ENCODE results near the gene CLNK.

The CLNK gene

GRCh38 chr4:10697086-10697485, 12.5 kb upstream of the CLNK start:
- H3K36me3 ChIP-seq (ENCODE audit: insufficient read depth, low read length) = no peaks in the 10 kb centered on the region
- H3K4me1 ChIP-seq (ENCODE audit: insufficient read depth, low read length, severe bottlenecking) = no peaks in the 10 kb centered on the region
- no peaks in the 10 kb centered on the region for H4K20me1 ChIP-seq (ENCODE audit: insufficient read depth, low read length)
- H3K9me3 ChIP-seq (ENCODE audit: low read length) = no peaks in the 10 kb centered on the region
- no peaks in the 10 kb centered on the region for H3K27me3 ChIP-seq (ENCODE audit: insufficient read depth, low read length)
- no peaks in the 10 kb centered on the region for H3K9me2 ChIP-seq (ENCODE audit: low read depth, low read length)
- no peak overlapping the region for H3K9ac ChIP-seq (ENCODE audit: low read length)
- no peaks in the 10 kb centered on the region for H3K79me2 ChIP-seq (ENCODE audit: insufficient read depth, low read length)
- no peak overlapping the region for H2AFZ ChIP-seq (ENCODE audit: low read length)
- no peaks in the 10 kb centered on the region for H3F3A ChIP-seq (ENCODE audit: insufficient read depth, low read length)
- H3K4me2 ChIP-seq (ENCODE audit: low read length) = no peak overlapping the region
- H3K27ac ChIP-seq (ENCODE audit: low read depth, low read length, poor library complexity, severe bottlenecking) = no peak overlapping the region
- no peak overlapping the region for H3K4me3 ChIP-seq (ENCODE audit: low read depth, low read length, poor library complexity, severe bottlenecking)
- TF ChIP-seq EZH2 (IDR thresholded peaks at IDR 0.05; ENCODE audit: borderline replicate concordance, low read length) (no peak), CTCF (IDR thresholded peaks at IDR 0.05; ENCODE audit: low read length) (no peak)

GRCh38 chr4:10696253-10696652, 11.7 kb upstream of the CLNK start:
- H3K4me2 ChIP-seq (ENCODE audit: low read length) = no peak overlapping the region
- no peak overlapping the region for H3K9ac ChIP-seq (ENCODE audit: low read length)
- H3K4me3 ChIP-seq (ENCODE audit: low read depth, low read length, poor library complexity, severe bottlenecking) = no peak overlapping the region
- H3K36me3 ChIP-seq (ENCODE audit: insufficient read depth, low read length) = no peaks in the 10 kb centered on the region
- H3K9me2 ChIP-seq (ENCODE audit: low read depth, low read length) = no peaks in the 10 kb centered on the region
- H3K79me2 ChIP-seq (ENCODE audit: insufficient read depth, low read length) = no peaks in the 10 kb centered on the region
- no peak for TF ChIP-seq CTCF (IDR thresholded peaks at IDR 0.05; ENCODE audit: low read length)
- TF ChIP-seq EZH2 (IDR thresholded peaks at IDR 0.05; ENCODE audit: borderline replicate concordance, low read length) = no peak
- no peaks in the 10 kb centered on the region for H3K4me1 ChIP-seq (ENCODE audit: insufficient read depth, low read length, severe bottlenecking)
- no peaks in the 10 kb centered on the region for H3F3A ChIP-seq (ENCODE audit: insufficient read depth, low read length)
- H4K20me1 ChIP-seq (ENCODE audit: insufficient read depth, low read length) = no peaks in the 10 kb centered on the region
- no peak overlapping the region for H3K27ac ChIP-seq (ENCODE audit: low read depth, low read length, poor library complexity, severe bottlenecking)
- H3K9me3 ChIP-seq (ENCODE audit: low read length) = no peaks in the 10 kb centered on the region
- no peaks in the 10 kb centered on the region for H3K27me3 ChIP-seq (ENCODE audit: insufficient read depth, low read length)
- no peak overlapping the region for H2AFZ ChIP-seq (ENCODE audit: low read length)

- H3K9me2 ChIP-seq (ENCODE audit: low read depth, low read length) = no peaks in the 10 kb centered on the region
- no peaks in the 10 kb centered on the region for H3K9me3 ChIP-seq (ENCODE audit: low read length)
- no peaks in the 10 kb centered on the region for H4K20me1 ChIP-seq (ENCODE audit: insufficient read depth, low read length)
- TF ChIP-seq CTCF (IDR thresholded peaks at IDR 0.05; ENCODE audit: low read length) = no peak
- H3K4me1 ChIP-seq (ENCODE audit: insufficient read depth, low read length, severe bottlenecking) = no peaks in the 10 kb centered on the region
- H3K9ac ChIP-seq (ENCODE audit: low read length) = no peak overlapping the region
- H2AFZ ChIP-seq (ENCODE audit: low read length) = no peak overlapping the region
- no peaks in the 10 kb centered on the region for H3K36me3 ChIP-seq (ENCODE audit: insufficient read depth, low read length)
- H3K79me2 ChIP-seq (ENCODE audit: insufficient read depth, low read length) = no peaks in the 10 kb centered on the region
- H3K27ac ChIP-seq (ENCODE audit: low read depth, low read length, poor library complexity, severe bottlenecking) = no peak overlapping the region
- H3F3A ChIP-seq (ENCODE audit: insufficient read depth, low read length) = no peaks in the 10 kb centered on the region
- no peak overlapping the region for H3K4me3 ChIP-seq (ENCODE audit: low read depth, low read length, poor library complexity, severe bottlenecking)
- no peaks in the 10 kb centered on the region for H3K27me3 ChIP-seq (ENCODE audit: insufficient read depth, low read length)
- H3K4me2 ChIP-seq (ENCODE audit: low read length) = no peak overlapping the region
Measured at GRCh38 chr4:10694828-10695209, 10.3 kb upstream of the CLNK start.

Measured in OCI-LY1 (cell line).